ENCODE measurements around the gene CDKN1A. TPM values are rescaled to one million over a fixed set of nuclear protein-coding genes. Genes with fewer than 3 reads are reported as not detected.

CDKN1A gene
- total and polyA plus RNA-seq, 10 of the 15 experiments (the other 5 are each of a cell fraction or from before 2014, with no cell fraction given) = 25.2 to 637 (median 216) TPM

DNA sequence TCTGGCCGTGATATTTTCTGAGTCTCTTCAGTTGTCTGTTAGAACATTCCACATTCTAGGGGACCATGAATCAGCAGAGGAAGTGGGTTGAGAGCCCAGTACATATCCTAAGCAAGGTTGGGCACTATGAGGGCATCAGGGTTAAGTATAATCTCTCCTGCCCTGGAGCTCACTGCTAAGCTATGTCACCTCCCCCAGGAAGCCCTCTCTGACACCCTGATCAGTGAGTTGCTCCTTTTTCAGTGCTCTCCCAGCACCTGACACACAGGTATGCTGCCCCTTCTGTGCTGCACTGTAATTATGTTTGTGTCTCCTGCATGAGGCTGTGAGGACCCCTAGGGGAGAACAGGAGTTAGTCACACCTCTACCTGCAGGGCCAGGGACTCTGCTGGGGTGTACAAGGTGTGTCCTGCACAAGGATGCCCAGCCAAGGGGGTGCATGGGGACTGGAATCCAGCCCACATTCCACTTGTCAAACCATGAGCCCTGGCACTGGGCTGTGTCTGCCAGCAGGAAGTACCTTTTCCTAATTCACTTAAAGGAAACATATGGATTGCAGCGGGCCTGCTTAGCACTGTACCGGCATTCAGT lies 23.0 kb downstream of the CDKN1A start:
- no peaks in the 10 kb centered on the region for H3K36me3 ChIP-seq (ENCODE audit: control insufficient read depth in 2 of 2, insufficient read depth in 2 of 2, low read length in 1 of 2)
- peak; percentile 91 for ATAC-seq
- TF ChIP-seq RAD21 (IDR thresholded peaks at IDR 0.05; ENCODE audit: insufficient read depth, low read depth, low read length) (peak; percentile 58), EGR1 (IDR thresholded peaks at IDR 0.05; ENCODE audit: borderline replicate concordance in 1 of 2, low read depth in 2 of 2, low read length in 2 of 2) (no peak), SMARCA5 (IDR thresholded peaks at IDR 0.05) (peak; percentile 87), HDGF (IDR thresholded peaks at IDR 0.05) (no peak), CTCF (IDR thresholded peaks at IDR 0.05 in 2 of 3, conservative IDR thresholded peaks at IDR 0.05 in 1 of 3; ENCODE audit: control insufficient read depth in 2 of 3, extremely low read depth in 1 of 3, insufficient read depth in 1 of 3, low read depth in 3 of 3, low read length in 3 of 3) (peak; percentile 41 to 52 (median 43); a peak in 5 of 6 replicates)
- no peak overlapping the region for H3K4me3 ChIP-seq
- WGBS (ENCODE audit: insufficient coverage, insufficient replicate concordance, low lambda C conversion rate, missing lambda C conversion rate) = 84% methylated on average over 3 of the region's 3 CpGs
- BruUV-seq (replicated peaks) = no TSS peak
- ChIA-PET POLR2A (no interaction called here), RAD21 (ENCODE audit: unreplicated experiment) (interaction anchor here (1.0 kb wide), 1 partner anchor 83 kb away, joined by 3 read pairs; no protein-coding TSS in a partner anchor), SMC1A (ENCODE audit: uncharacterized antibody, unreplicated experiment) (interaction anchor here (1.1 kb wide), 1 partner anchor 10 kb away, joined by 4 read pairs; no protein-coding TSS in a partner anchor), CTCF (interaction anchor here (1.0 to 4.0 kb wide), 6 partner anchors 10 to 86 kb away, joined by 3 to 27 read pairs (median 4); no protein-coding TSS in a partner anchor)
- DNase-seq (ENCODE audit: low read depth, low spot score) = no peak
- H3K9me3 ChIP-seq (replicated peaks; ENCODE audit: control insufficient read depth, insufficient read depth, low read length) = no peaks in the 10 kb centered on the region
- no peaks in the 10 kb centered on the region for H4K20me1 ChIP-seq (ENCODE audit: control insufficient read depth, insufficient read depth)
- no peak overlapping the region for H3K27ac ChIP-seq (ENCODE audit: control insufficient read depth, insufficient read depth)
- intact Hi-C loops (cut with micrococcal nuclease; ENCODE audit: unreplicated experiment) = no loop called here
- H3K9ac ChIP-seq (ENCODE audit: control insufficient read depth, insufficient read depth, low read length) = no peak overlapping the region
- in situ Hi-C loops (cut with MboI) = no loop called here
- no peaks in the 10 kb centered on the region for H3K79me2 ChIP-seq (ENCODE audit: control insufficient read depth, insufficient read depth, low read length)
- H3K27me3 ChIP-seq (replicated peaks in 1 of 2; ENCODE audit: control insufficient read depth in 2 of 2, insufficient read depth in 2 of 2, low read length in 1 of 2) = no peaks in the 10 kb centered on the region
- no peak for FAIRE-seq
- no peak overlapping the region for H3K4me2 ChIP-seq (ENCODE audit: control insufficient read depth, insufficient read depth)
- no peaks in the 10 kb centered on the region for H3K4me1 ChIP-seq (ENCODE audit: control insufficient read depth, insufficient read depth, low read length)
- H2AFZ ChIP-seq (ENCODE audit: control insufficient read depth, low read depth, low read length) = no peak overlapping the region; the same call in 1 of the 2 replicates
